Natural killer cell (primary cell): Measurements from ENCODE around the gene ABHD11. TPM values are rescaled to one million over a fixed set of nuclear protein-coding genes. Genes with fewer than 3 reads are reported as not detected.

ENCODE experiments used
- ATAC-seq, 3 donors: fragments of 150-1000 bp in 2 of 3; fragments of 200-7000 bp in 1 of 3; cut with Tn5 transposase; 1 replicate in 1 of 3; 2 replicates in 2 of 3; pipeline ENCODE4 v1.10.0; 2021; ENCODE audit warnings: mild to moderate bottlenecking in 2 of 3, moderate library complexity in 2 of 3
- DNase-seq, 2 donors: peaks; one replicate each; pipeline versions ENCODE4 v3.0.0 to v3.0.0-alpha.2; 2013 to 2021; ENCODE audit warnings: mixed read lengths in 1 of 2
- H3K27ac ChIP-seq: one replicate; pipeline ENCODE4 v1.5.1; 2013; ENCODE audit warnings: mild to moderate bottlenecking, low read length
- H3K27me3 ChIP-seq: one replicate; pipeline ENCODE4 v1.6.1; 2013; ENCODE audit warnings: low read length; ENCODE audit not compliant: control insufficient read depth, insufficient read depth
- H3K36me3 ChIP-seq: one replicate; pipeline ENCODE4 v1.6.1; 2013; ENCODE audit warnings: low read length; ENCODE audit not compliant: control insufficient read depth, insufficient read depth
- H3K4me1 ChIP-seq: one replicate; pipeline ENCODE4 v1.6.1; 2013; ENCODE audit warnings: low read length; ENCODE audit not compliant: control insufficient read depth, insufficient read depth
- H3K4me3 ChIP-seq: one replicate; pipeline ENCODE4 v1.5.1; 2013; ENCODE audit warnings: low read length
- H3K9me3 ChIP-seq: one replicate; pipeline ENCODE4 v1.6.1; 2013; ENCODE audit warnings: low read length; ENCODE audit not compliant: control insufficient read depth, insufficient read depth
- H3K27ac Mint-ChIP-seq, 2 donors: one replicate each; pipeline ENCODE4 v1.8.0; 2022; ENCODE audit warnings: mild to moderate bottlenecking in 2 of 2, mixed read lengths in 2 of 2, moderate library complexity in 1 of 2
- H3K27me3 Mint-ChIP-seq, 2 donors: one replicate each; pipeline ENCODE4 v1.8.0; 2022; ENCODE audit warnings: low read depth in 2 of 2, mixed read lengths in 2 of 2
- H3K36me3 Mint-ChIP-seq: one replicate; pipeline ENCODE4 v1.8.0; 2022; ENCODE audit warnings: mixed read lengths
- H3K4me1 Mint-ChIP-seq, 2 donors: one replicate each; pipeline ENCODE4 v1.8.0; 2022; ENCODE audit warnings: mixed read lengths in 2 of 2
- H3K4me3 Mint-ChIP-seq: one replicate; pipeline ENCODE4 v1.8.0; 2022; ENCODE audit warnings: mild to moderate bottlenecking, moderate library complexity, mixed read lengths
- H3K9me3 Mint-ChIP-seq, 2 donors: one replicate each; pipeline ENCODE4 v1.8.0; 2022; ENCODE audit warnings: mixed read lengths in 2 of 2
- CTCF ChIP-seq: fragments of 200-600 bp; IDR thresholded peaks from one replicate; pipeline ENCODE4 v1.8.0; 2022; ENCODE audit warnings: antibody characterized with exemption
- WGBS: methylation state at CpG from one replicate; pipeline ENCODE4 v1.1.7; 2013; ENCODE audit warnings: missing lambda C conversion rate; ENCODE audit not compliant: insufficient coverage; 5-methylcytosine and 5-hydroxymethylcytosine counted together
- intact Hi-C: fragments of 100-400 bp; cut with micrococcal nuclease; formaldehyde crosslinking; loops from one replicate; pipeline ENCODE4 v1.14.2; 2022
- total RNA-seq, 4 donors: library from RNA; stranded (reverse); fragments of 120-200 nt in 1 of 4; gene quantifications; one replicate each; pipeline versions ENCODE4 v1.2.3 to v1.2.4, GENCODE V29; 2013 to 2022

The ABHD11 gene
- total RNA-seq, 3 donors from 2014 or later (not counting 1 experiment from before 2014, with no cell fraction given), result 14.7 to 23.7 (median 20.0) TPM

GRCh38 chr7:73768641-73769480 is 30.3 kb upstream of the ABHD11 start:
- peaks cover 7% of the 10 kb centered on the region for H3K4me1 ChIP-seq
- no peak overlapping the region for H3K4me3 ChIP-seq
- H3K9me3 Mint-ChIP-seq, result no peaks in the 10 kb centered on the region
- ATAC-seq, result no peak
- TF ChIP-seq CTCF, result no peak
- no peaks in the 10 kb centered on the region for H3K9me3 ChIP-seq
- 47% methylated on average over 53 of the region's 53 CpGs for WGBS
- H3K4me1 Mint-ChIP-seq, result no peaks in the 10 kb centered on the region
- H3K27me3 ChIP-seq, result peaks cover 17% of the 10 kb centered on the region
- no peaks in the 10 kb centered on the region for H3K36me3 Mint-ChIP-seq
- no peaks in the 10 kb centered on the region for H3K36me3 ChIP-seq
- DNase-seq, result no peak
- H3K27ac ChIP-seq, result no peak overlapping the region
- no peak overlapping the region for H3K27ac Mint-ChIP-seq
- peaks cover 21 to 28% of the 10 kb centered on the region in 2 donors for H3K27me3 Mint-ChIP-seq
- H3K4me3 Mint-ChIP-seq, result no peak overlapping the region
- intact Hi-C loops, result no loop called here

DNA sequence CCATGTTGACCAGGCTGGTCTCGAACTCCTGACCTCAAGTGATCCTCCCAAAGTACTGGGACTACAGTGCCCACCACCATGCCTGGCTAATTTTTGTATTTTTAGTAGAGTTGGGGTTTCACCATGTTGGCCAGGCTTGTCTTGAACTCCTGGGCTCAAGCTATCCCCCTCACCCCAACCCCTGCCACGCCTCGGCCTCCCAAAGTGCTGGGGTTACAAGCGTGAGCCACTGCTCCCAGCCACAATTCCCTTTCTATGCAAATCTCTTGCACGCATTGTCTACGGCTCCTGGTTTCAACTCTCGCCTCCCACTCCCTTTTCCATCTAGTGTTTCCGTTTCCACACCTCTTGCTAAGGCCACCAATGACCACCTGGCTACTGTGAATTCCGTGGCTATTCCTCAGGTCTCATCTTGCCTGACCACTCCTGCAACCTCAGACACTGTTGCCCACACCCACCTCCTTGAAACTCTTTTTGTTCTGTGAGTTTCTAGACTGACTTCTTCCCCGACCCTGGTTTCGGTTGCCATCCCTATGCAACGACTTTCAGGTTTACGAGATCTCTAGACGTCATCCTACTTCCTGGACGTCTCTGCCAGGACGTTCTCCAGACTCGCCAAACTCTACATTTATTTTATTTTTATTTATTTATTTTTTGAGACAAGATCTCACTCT is 28.1 kb upstream of the ABHD11 start:
- Histone ChIP-seq H3K36me3 (no peaks in the 10 kb centered on the region), H3K4me1 (peaks cover 7% of the 10 kb centered on the region), H3K27me3 (peaks cover 17% of the 10 kb centered on the region), H3K27ac (no peak overlapping the region), H3K4me3 (no peak overlapping the region), H3K9me3 (no peaks in the 10 kb centered on the region)
- H3K9me3 Mint-ChIP-seq, result no peaks in the 10 kb centered on the region
- peaks cover 20 to 31% of the 10 kb centered on the region in 2 donors for H3K27me3 Mint-ChIP-seq
- H3K4me3 Mint-ChIP-seq, result no peak overlapping the region
- intact Hi-C loops, result no loop called here
- no peak for TF ChIP-seq CTCF
- no peak overlapping the region for H3K27ac Mint-ChIP-seq
- no peaks in the 10 kb centered on the region for H3K36me3 Mint-ChIP-seq
- no peak for DNase-seq
- no peak for ATAC-seq
- WGBS, result 86% methylated on average over 17 of the region's 17 CpGs
- H3K4me1 Mint-ChIP-seq, result no peaks in the 10 kb centered on the region

DNA sequence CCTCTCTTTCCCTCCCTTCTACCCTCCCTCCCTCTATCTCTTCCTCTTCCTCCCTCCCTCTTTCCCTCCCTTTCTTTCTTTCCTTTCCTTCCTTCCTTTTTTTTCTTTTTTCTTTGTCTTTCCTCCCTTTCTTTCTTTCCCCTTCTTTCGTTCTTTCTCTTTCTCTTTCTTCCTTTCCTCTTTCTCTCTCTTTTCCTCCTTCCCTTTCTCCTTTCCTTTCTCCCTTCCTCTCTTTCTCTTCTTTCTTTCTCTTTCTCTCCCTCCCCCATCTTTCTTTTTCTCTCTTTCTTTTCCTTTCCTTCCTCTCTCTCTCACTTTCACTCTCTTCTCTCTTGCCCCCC is 24.0 kb upstream of the ABHD11 start:
- intact Hi-C loops, result no loop called here
- TF ChIP-seq CTCF, result no peak
- H3K9me3 Mint-ChIP-seq, result no peaks in the 10 kb centered on the region
- no peak overlapping the region for H3K4me3 ChIP-seq
- H3K4me1 Mint-ChIP-seq, result no peaks in the 10 kb centered on the region
- no peaks in the 10 kb centered on the region for H3K4me1 ChIP-seq
- no peak overlapping the region for H3K27ac Mint-ChIP-seq
- no peaks in the 10 kb centered on the region for H3K36me3 Mint-ChIP-seq
- peaks cover 3 to 10% of the 10 kb centered on the region in 2 donors for H3K27me3 Mint-ChIP-seq
- no peaks in the 10 kb centered on the region for H3K9me3 ChIP-seq
- 76% methylated on average over 1 of the region's 1 CpG for WGBS
- H3K4me3 Mint-ChIP-seq, result no peak overlapping the region
- H3K27ac ChIP-seq, result no peak overlapping the region
- no peaks in the 10 kb centered on the region for H3K36me3 ChIP-seq
- peaks cover 2% of the 10 kb centered on the region for H3K27me3 ChIP-seq
- DNase-seq (no peak), ATAC-seq (no peak)
